ENCODE data around the gene PIK3CG. TPM values are rescaled to one million over a fixed set of nuclear protein-coding genes. Genes with fewer than 3 reads are reported as not detected.

Gene PIK3CG
- total and polyA plus RNA-seq, 10 of the 15 experiments (the other 5 are each of a cell fraction or from before 2014, with no cell fraction given), result 0.79 to 7.6 (median 5.2) TPM

DNA sequence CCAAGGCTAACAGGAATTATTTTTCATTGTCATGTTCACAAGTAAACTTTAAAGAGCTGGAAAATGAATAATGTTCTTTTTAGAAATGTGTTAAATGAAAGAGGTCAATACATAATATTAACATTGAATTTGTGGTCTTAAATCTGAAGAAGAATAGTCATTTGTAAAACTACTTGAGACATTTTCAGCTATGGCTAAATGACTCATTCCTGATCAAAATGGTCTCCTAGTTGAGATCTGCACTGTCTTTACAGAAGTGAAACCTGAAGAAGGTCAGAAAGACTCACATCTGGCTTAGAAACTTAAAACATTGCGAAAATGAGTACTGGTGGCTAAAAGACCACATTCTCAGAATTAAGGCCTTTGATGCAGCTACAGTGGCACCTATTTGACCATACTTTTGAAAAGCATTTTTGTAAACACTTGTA, 5.9 kb downstream of the PIK3CG start (continued):
- no peak for TF ChIP-seq CBX3 (IDR thresholded peaks at IDR 0.05; ENCODE audit: borderline replicate concordance, low read depth)
- TF ChIP-seq ZNF217 (IDR thresholded peaks at IDR 0.05), result peak; percentile 99
- TF ChIP-seq CHD4 (IDR thresholded peaks at IDR 0.05), result no peak
- TF ChIP-seq RBBP5 (conservative IDR thresholded peaks at IDR 0.05), result no peak
- no peak for TF ChIP-seq LARP7 (IDR thresholded peaks at IDR 0.05)
- TF ChIP-seq, protein P1, sequence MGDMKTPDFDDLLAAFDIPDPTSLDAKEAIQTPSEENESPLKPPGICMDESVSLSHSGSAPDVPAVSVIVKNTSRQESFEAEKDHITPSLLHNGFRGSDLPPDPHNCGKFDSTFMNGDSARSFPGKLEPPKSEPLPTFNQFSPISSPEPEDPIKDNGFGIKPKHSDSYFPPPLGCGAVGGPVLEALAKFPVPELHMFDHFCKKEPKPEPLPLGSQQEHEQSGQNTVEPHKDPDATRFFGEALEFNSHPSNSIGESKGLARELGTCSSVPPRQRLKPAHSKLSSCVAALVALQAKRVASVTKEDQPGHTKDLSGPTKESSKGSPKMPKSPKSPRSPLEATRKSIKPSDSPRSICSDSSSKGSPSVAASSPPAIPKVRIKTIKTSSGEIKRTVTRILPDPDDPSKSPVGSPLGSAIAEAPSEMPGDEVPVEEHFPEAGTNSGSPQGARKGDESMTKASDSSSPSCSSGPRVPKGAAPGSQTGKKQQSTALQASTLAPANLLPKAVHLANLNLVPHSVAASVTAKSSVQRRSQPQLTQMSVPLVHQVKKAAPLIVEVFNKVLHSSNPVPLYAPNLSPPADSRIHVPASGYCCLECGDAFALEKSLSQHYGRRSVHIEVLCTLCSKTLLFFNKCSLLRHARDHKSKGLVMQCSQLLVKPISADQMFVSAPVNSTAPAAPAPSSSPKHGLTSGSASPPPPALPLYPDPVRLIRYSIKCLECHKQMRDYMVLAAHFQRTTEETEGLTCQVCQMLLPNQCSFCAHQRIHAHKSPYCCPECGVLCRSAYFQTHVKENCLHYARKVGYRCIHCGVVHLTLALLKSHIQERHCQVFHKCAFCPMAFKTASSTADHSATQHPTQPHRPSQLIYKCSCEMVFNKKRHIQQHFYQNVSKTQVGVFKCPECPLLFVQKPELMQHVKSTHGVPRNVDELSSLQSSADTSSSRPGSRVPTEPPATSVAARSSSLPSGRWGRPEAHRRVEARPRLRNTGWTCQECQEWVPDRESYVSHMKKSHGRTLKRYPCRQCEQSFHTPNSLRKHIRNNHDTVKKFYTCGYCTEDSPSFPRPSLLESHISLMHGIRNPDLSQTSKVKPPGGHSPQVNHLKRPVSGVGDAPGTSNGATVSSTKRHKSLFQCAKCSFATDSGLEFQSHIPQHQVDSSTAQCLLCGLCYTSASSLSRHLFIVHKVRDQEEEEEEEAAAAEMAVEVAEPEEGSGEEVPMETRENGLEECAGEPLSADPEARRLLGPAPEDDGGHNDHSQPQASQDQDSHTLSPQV (IDR thresholded peaks at IDR 0.05), result no peak
- TF ChIP-seq, protein P2, sequence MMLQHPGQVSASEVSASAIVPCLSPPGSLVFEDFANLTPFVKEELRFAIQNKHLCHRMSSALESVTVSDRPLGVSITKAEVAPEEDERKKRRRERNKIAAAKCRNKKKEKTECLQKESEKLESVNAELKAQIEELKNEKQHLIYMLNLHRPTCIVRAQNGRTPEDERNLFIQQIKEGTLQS (IDR thresholded peaks at IDR 0.05; ENCODE audit: borderline replicate concordance, extremely low read depth, low read depth, low read length), result no peak
- TF ChIP-seq SREBF1 (IDR thresholded peaks at IDR 0.05; ENCODE audit: low read length), result peak; percentile 25; the same call in 1 of the 2 replicates
- peak; percentile 75 to 83 for TF ChIP-seq BHLHE40 (IDR thresholded peaks at IDR 0.05; ENCODE audit: borderline replicate concordance in 1 of 2, low read depth in 2 of 2, low read length in 1 of 2)
- TF ChIP-seq EED (IDR thresholded peaks at IDR 0.05; ENCODE audit: low read depth), result peak; percentile 87
- TF ChIP-seq JUND (IDR thresholded peaks at IDR 0.05; ENCODE audit: low read depth, low read length), result peak; percentile 93
- TF ChIP-seq, protein P3, sequence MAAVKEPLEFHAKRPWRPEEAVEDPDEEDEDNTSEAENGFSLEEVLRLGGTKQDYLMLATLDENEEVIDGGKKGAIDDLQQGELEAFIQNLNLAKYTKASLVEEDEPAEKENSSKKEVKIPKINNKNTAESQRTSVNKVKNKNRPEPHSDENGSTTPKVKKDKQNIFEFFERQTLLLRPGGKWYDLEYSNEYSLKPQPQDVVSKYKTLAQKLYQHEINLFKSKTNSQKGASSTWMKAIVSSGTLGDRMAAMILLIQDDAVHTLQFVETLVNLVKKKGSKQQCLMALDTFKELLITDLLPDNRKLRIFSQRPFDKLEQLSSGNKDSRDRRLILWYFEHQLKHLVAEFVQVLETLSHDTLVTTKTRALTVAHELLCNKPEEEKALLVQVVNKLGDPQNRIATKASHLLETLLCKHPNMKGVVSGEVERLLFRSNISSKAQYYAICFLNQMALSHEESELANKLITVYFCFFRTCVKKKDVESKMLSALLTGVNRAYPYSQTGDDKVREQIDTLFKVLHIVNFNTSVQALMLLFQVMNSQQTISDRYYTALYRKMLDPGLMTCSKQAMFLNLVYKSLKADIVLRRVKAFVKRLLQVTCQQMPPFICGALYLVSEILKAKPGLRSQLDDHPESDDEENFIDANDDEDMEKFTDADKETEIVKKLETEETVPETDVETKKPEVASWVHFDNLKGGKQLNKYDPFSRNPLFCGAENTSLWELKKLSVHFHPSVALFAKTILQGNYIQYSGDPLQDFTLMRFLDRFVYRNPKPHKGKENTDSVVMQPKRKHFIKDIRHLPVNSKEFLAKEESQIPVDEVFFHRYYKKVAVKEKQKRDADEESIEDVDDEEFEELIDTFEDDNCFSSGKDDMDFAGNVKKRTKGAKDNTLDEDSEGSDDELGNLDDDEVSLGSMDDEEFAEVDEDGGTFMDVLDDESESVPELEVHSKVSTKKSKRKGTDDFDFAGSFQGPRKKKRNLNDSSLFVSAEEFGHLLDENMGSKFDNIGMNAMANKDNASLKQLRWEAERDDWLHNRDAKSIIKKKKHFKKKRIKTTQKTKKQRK (IDR thresholded peaks at IDR 0.05; ENCODE audit: low read depth, low read length), result no peak
- no peak for TF ChIP-seq FOS (IDR thresholded peaks at IDR 0.05; ENCODE audit: borderline replicate concordance, extremely low read depth, insufficient read length)
- TF ChIP-seq MYC (IDR thresholded peaks at IDR 0.05; ENCODE audit: insufficient read depth, insufficient read length, insufficient replicate concordance, low read length, severe bottlenecking), result no peak
- peak; percentile 80 for TF ChIP-seq YY1 (IDR thresholded peaks at IDR 0.05; ENCODE audit: low read depth, low read length)
- TF ChIP-seq, protein P4, sequence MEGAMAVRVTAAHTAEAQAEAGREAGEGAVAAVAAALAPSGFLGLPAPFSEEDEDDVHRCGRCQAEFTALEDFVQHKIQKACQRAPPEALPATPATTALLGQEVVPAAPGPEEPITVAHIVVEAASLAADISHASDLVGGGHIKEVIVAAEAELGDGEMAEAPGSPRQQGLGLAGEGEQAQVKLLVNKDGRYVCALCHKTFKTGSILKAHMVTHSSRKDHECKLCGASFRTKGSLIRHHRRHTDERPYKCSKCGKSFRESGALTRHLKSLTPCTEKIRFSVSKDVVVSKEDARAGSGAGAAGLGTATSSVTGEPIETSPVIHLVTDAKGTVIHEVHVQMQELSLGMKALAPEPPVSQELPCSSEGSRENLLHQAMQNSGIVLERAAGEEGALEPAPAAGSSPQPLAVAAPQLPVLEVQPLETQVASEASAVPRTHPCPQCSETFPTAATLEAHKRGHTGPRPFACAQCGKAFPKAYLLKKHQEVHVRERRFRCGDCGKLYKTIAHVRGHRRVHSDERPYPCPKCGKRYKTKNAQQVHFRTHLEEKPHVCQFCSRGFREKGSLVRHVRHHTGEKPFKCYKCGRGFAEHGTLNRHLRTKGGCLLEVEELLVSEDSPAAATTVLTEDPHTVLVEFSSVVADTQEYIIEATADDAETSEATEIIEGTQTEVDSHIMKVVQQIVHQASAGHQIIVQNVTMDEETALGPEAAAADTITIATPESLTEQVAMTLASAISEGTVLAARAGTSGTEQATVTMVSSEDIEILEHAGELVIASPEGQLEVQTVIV (IDR thresholded peaks at IDR 0.05; ENCODE audit: borderline replicate concordance, partially characterized antibody), result no peak
- no peak for TF ChIP-seq RFX5 (IDR thresholded peaks at IDR 0.05; ENCODE audit: low read depth, low read length)
- peak; percentile 88 for TF ChIP-seq CBX5 (IDR thresholded peaks at IDR 0.05; ENCODE audit: low read depth)
- peak; percentile 92 for TF ChIP-seq POU2F2 (IDR thresholded peaks at IDR 0.05; ENCODE audit: borderline replicate concordance, low read depth, low read length)
